Measurements from ENCODE around the gene PIP5K1B. TPM values are rescaled to one million over a fixed set of nuclear protein-coding genes. Genes with fewer than 3 reads are reported as not detected.

The PIP5K1B gene
- total RNA-seq, 1 experiment from 2014 or later, result 0.36 TPM

- Histone ChIP-seq H3K4me1 (no peaks in the 10 kb centered on the region), H3K27ac (no peak overlapping the region), H3K9me3 (replicated peaks) (no peaks in the 10 kb centered on the region), H3K36me3 (no peaks in the 10 kb centered on the region), H3K4me3 (no peak overlapping the region), H3K27me3 (no peaks in the 10 kb centered on the region; the same call in 1 of the 2 replicates)
- DNase-seq, result no peak
These were observed 35.5 kb downstream of the PIP5K1B start for GRCh38 chr9:68740561-68740960.

DNA sequence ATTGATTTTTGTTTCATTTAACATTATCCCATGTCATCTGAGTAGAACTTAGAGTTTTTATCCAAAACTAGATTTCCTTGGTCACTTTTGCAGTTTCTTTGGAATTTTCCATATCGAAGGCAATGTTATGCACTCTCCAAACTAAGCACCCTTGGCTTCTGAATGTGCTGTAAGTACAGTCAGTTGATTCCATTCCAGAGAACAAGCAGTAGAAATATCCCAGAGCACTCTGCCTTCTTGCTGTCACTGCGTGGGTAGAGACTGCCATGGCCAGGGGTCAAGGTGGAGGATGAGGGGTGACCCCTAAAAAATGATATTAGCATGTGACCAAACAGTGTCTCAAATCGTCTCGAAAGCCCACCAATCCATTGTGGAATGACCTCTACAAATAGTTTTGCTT is 36.2 kb downstream of the PIP5K1B start:
- H3K4me1 ChIP-seq, result no peaks in the 10 kb centered on the region
- no peak overlapping the region for H3K27ac ChIP-seq
- DNase-seq, result no peak
- H3K4me3 ChIP-seq, result no peak overlapping the region
- H3K36me3 ChIP-seq, result no peaks in the 10 kb centered on the region
- H3K27me3 ChIP-seq, result no peaks in the 10 kb centered on the region; the same call in 1 of the 2 replicates
- no peaks in the 10 kb centered on the region for H3K9me3 ChIP-seq (replicated peaks)

- Histone ChIP-seq H3K36me3 (no peaks in the 10 kb centered on the region), H3K27me3 (no peaks in the 10 kb centered on the region; the same call in 1 of the 2 replicates), H3K9me3 (replicated peaks) (no peaks in the 10 kb centered on the region), H3K4me1 (no peaks in the 10 kb centered on the region), H3K4me3 (no peak overlapping the region), H3K27ac (no peak overlapping the region)
- no peak for DNase-seq
These were observed 36.8 kb downstream of the PIP5K1B start for GRCh38 chr9:68741704-68742332.

GRCh38 chr9:68742333-68742730 is 37.3 kb downstream of the PIP5K1B start:
- Histone ChIP-seq H3K27ac (no peak overlapping the region), H3K4me3 (no peak overlapping the region), H3K36me3 (no peaks in the 10 kb centered on the region), H3K9me3 (replicated peaks) (no peaks in the 10 kb centered on the region), H3K4me1 (no peaks in the 10 kb centered on the region), H3K27me3 (no peaks in the 10 kb centered on the region; the same call in 1 of the 2 replicates)
- DNase-seq, result no peak

DNA sequence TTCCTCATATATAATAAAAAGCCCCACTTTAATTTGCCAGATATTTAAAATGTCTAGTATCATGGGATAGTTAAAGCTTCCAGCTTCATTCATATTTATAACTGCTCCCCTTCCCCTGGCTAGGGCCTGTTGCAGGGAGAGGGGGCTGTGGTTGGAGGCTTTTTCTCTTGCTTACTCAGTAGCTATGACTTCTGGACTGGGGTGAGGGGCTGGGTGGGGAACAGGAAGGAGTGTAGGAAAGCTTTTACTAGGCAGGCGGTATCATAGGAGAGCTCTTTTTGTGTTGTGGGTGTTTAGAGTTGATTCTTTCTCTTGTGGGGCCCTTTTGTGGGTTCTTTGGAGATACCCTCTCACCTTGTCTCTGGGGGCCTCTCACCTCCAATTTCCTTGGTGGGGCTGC is 39.4 kb downstream of the PIP5K1B start:
- Histone ChIP-seq H3K4me1 (no peaks in the 10 kb centered on the region), H3K27ac (no peak overlapping the region), H3K27me3 (no peaks in the 10 kb centered on the region; the same call in 1 of the 2 replicates), H3K9me3 (replicated peaks) (no peaks in the 10 kb centered on the region), H3K4me3 (no peak overlapping the region), H3K36me3 (no peaks in the 10 kb centered on the region)
- no peak for DNase-seq

DNA sequence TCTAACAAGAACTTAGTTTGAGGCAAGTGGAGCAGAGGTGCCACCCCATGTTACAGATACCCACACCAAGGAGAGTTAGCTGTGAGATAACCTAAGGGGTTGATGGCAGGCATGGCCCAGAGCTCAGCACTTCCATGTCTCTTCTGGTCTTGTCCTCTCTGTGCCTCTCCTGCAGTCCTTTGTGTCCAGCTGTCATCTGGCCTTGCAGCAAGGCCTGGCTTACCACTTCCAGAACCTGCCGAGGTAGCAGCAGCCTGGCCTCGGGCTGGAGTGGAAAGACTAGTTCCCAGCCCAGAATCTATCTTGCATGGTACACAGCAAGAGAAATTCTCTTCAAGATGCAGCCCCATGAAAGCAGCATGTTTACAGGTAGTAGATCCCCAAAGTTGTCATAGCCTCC is 41.5 kb downstream of the PIP5K1B start:
- Histone ChIP-seq H3K4me1 (peaks cover 8% of the 10 kb centered on the region; the same call in 1 of the 2 replicates), H3K36me3 (no peaks in the 10 kb centered on the region), H3K27me3 (no peaks in the 10 kb centered on the region; the same call in 1 of the 2 replicates), H3K9me3 (replicated peaks) (no peaks in the 10 kb centered on the region), H3K4me3 (no peak overlapping the region), H3K27ac (no peak overlapping the region)
- DNase-seq, result no peak

- no peak for DNase-seq
- Histone ChIP-seq H3K4me1 (peaks cover 8% of the 10 kb centered on the region; the same call in 1 of the 2 replicates), H3K27me3 (no peaks in the 10 kb centered on the region; the same call in 1 of the 2 replicates), H3K36me3 (no peaks in the 10 kb centered on the region), H3K4me3 (no peak overlapping the region), H3K27ac (no peak overlapping the region), H3K9me3 (replicated peaks) (no peaks in the 10 kb centered on the region)
These were observed 42.0 kb downstream of the PIP5K1B start for GRCh38 chr9:68747043-68747533.

- no peaks in the 10 kb centered on the region for H3K27me3 ChIP-seq
- H3K4me3 ChIP-seq, result no peak overlapping the region
- H3K27ac ChIP-seq, result no peak overlapping the region
- no peaks in the 10 kb centered on the region for H3K36me3 ChIP-seq
- peaks cover 8% of the 10 kb centered on the region; the same call in 1 of the 2 replicates for H3K4me1 ChIP-seq
- no peak for DNase-seq
- no peaks in the 10 kb centered on the region for H3K9me3 ChIP-seq (replicated peaks)
These were observed 44.1 kb downstream of the PIP5K1B start for GRCh38 chr9:68749135-68749534.

DNA sequence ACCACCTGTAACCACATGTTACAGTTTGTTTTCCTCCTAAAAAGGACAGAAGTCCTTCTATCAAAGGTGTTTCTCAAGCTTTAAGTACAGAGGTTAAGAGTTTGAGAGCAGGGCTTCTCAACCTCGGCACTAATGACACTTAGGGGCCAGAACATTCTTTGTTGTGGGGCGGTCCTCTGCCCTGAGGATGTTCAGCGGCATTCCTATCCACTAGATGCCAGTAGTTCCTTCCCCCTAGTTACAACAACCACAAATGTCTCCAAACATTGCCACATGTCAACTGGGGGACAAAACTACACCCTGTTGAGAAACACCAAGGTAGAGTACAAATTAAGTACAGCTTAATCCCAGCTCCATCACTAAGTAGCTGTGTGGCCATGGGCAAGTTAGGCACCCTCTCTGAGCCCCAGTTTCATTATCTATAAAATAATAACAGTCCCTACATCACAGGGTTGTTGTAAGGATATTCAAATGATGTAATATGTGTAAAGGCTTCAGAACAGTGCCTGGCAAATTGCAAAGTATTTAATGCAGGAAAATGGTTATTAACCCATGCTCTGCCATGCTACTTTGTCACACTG is 44.6 kb downstream of the PIP5K1B start:
- H3K9me3 ChIP-seq (replicated peaks), result no peaks in the 10 kb centered on the region
- DNase-seq, result no peak
- H3K4me1 ChIP-seq, result peaks cover 8% of the 10 kb centered on the region; the same call in 1 of the 2 replicates
- no peaks in the 10 kb centered on the region for H3K27me3 ChIP-seq
- H3K27ac ChIP-seq, result no peak overlapping the region
- no peak overlapping the region for H3K4me3 ChIP-seq
- no peaks in the 10 kb centered on the region for H3K36me3 ChIP-seq

DNA sequence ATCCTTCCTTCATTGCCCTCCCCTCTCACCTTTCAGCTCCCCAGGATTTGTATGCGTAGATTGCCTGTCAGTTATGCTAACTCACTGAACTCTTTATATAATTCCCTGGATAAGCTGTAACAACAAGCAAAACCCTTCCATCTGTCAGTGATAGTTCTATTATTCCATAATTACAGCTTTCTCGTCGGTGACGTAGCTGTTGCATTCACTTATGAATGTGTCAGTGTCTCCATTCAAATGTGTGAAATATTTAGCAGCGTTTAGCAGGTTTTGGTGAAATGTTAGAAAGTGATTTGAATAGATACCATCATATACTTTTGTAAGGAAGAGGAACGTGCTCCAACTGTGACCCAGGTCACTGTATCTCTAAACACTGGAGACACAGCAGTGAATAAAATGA is 45.2 kb downstream of the PIP5K1B start:
- Histone ChIP-seq H3K36me3 (no peaks in the 10 kb centered on the region), H3K4me3 (no peak overlapping the region), H3K27me3 (no peaks in the 10 kb centered on the region), H3K4me1 (peaks cover 8% of the 10 kb centered on the region; the same call in 1 of the 2 replicates), H3K9me3 (replicated peaks) (no peaks in the 10 kb centered on the region), H3K27ac (no peak overlapping the region)
- no peak for DNase-seq

GRCh38 chr9:68750786-68751185 is 45.7 kb downstream of the PIP5K1B start:
- Histone ChIP-seq H3K27ac (no peak overlapping the region), H3K27me3 (no peaks in the 10 kb centered on the region), H3K9me3 (replicated peaks) (no peaks in the 10 kb centered on the region), H3K36me3 (no peaks in the 10 kb centered on the region), H3K4me3 (no peak overlapping the region), H3K4me1 (peaks cover 8% of the 10 kb centered on the region; the same call in 1 of the 2 replicates)
- DNase-seq, result peak; percentile 18 to 52

- Histone ChIP-seq H3K4me1 (peaks cover 8% of the 10 kb centered on the region; the same call in 1 of the 2 replicates), H3K4me3 (no peak overlapping the region), H3K36me3 (no peaks in the 10 kb centered on the region), H3K9me3 (replicated peaks) (no peaks in the 10 kb centered on the region), H3K27ac (no peak overlapping the region), H3K27me3 (no peaks in the 10 kb centered on the region)
- no peak for DNase-seq
These were observed 46.5 kb downstream of the PIP5K1B start for GRCh38 chr9:68751556-68751955.

DNA sequence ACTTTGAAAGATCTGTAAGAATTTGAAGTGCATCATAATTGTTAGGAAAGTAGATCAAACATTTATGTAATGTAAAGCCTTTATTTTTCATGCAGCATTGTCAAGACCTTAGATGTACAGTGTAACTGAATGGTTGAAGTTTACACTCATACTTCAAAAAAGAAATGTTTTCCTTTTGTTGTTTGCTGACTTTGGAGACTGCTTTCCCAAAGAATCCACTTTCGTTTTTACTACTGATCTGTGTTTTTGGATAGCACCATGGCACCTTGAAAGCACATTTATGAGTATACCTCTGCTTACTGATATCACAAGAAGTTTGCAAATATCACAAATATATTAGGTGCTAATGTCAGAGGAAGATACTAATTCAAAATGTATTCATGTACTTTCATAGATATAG is 50.0 kb downstream of the PIP5K1B start:
- no peaks in the 10 kb centered on the region for H3K9me3 ChIP-seq (replicated peaks)
- H3K27me3 ChIP-seq, result no peaks in the 10 kb centered on the region; the same call in 1 of the 2 replicates
- no peak overlapping the region for H3K4me3 ChIP-seq
- peaks cover 8% of the 10 kb centered on the region; the same call in 1 of the 2 replicates for H3K4me1 ChIP-seq
- H3K27ac ChIP-seq, result no peak overlapping the region
- H3K36me3 ChIP-seq, result no peaks in the 10 kb centered on the region
- DNase-seq, result no peak

DNA sequence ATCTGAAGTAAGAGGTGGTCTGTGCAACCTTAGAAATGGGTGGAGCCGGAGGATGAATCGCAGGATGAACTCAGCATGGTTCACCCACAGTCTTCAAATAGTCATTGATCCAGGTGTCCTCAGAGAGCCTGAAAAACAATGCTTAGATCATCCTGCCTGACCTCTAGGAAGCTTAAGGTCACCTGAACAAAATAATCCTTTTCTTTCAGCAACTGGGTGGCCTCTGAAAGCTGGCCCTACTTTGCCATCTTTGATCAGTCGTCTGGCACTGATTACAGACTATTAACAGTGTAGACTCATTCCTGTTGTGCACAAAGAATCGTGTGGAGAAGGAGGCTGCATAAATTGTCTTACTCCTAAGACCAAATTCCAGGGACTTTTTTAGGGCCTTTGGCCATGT is 50.7 kb downstream of the PIP5K1B start:
- H3K27ac ChIP-seq, result no peak overlapping the region
- peaks cover under 1% of the 10 kb centered on the region; the same call in 1 of the 2 replicates for H3K4me1 ChIP-seq
- no peaks in the 10 kb centered on the region; the same call in 1 of the 2 replicates for H3K27me3 ChIP-seq
- H3K36me3 ChIP-seq, result no peaks in the 10 kb centered on the region
- no peak for DNase-seq
- H3K4me3 ChIP-seq, result no peak overlapping the region
- no peaks in the 10 kb centered on the region for H3K9me3 ChIP-seq (replicated peaks)

DNA sequence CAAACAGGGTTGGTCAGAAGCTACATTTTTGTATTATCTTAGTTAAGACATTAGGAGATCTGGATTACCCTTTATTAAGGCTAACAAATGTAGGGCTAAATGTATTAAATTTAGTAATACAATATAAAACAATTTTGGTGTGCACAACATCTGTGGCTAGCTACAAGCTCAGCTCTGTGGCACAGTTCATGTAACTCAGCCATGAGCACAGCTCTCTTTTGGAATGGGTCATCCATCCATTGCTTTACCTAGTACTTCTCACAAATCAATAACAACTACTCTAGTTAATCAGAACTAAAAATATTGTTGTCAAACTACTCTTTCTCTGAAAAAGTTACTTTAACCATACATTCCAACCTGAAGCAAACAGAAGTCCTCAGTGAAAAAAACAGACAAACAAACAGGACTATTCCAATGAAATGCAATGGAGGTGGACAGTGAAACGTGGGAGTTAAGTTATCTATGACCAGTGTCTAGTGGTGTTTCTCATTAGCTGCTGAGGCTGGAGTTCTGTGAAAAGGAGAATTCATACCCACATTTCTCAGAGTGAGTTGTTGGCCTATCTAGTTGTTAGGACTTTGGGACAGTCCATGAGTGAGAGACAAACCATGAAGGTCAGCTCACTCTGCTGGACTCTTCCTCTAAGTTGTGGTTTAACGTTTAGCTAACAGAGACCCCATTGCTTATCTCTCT is 55.1 kb downstream of the PIP5K1B start:
- H3K27ac ChIP-seq, result no peak overlapping the region
- DNase-seq, result no peak
- no peak overlapping the region for H3K4me3 ChIP-seq
- H3K27me3 ChIP-seq, result no peaks in the 10 kb centered on the region; the same call in 1 of the 2 replicates
- no peaks in the 10 kb centered on the region for H3K4me1 ChIP-seq
- no peaks in the 10 kb centered on the region for H3K9me3 ChIP-seq (replicated peaks)
- no peaks in the 10 kb centered on the region for H3K36me3 ChIP-seq
